Stimulated activated CD8-positive, alpha-beta memory T cell treated with anti-CD3 and anti-CD28 coated beads, Interleukin-7, amount 100 ng/mL, for 1 hour (primary cell): ENCODE measurements around the gene PREX1.

ENCODE experiments used
- DNase-seq, 2 donors: peaks; one replicate each; pipeline ENCODE4 v3.0.0-alpha.2; 2020; ENCODE audit warnings: low read depth in 2 of 2

PREX1 gene

GRCh38 chr20:48719598-48720255, 108.1 kb downstream of the PREX1 start:
- no peak for DNase-seq

- DNase-seq = no peak
Measured at GRCh38 chr20:48718786-48719578, 108.8 kb downstream of the PREX1 start.

DNA sequence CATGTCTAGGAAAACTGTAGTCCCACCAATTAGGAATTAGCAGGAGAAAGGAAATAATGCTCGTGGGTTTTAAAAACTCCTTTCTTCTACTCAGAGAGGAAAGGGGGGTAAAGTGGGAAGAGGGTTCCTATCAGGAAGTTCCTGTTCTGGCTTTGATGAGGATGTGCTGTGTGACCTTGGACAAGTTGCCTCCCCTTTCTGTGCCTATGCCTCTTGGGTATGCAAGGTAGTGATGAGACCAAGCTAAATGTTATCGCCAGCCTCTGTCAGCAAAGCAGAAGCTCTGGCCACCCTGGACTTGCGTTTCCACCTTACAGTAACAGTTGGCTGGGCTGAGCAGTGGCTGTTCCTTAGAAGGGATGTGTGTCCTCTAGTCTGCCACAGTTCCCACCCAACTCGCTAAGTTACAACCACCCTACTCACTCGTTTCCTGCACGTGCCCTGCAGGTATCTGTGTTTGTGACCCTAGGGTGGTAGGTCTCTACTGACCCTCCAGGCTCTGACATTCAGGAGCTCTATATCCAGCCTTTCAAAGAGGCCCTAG, 110.0 kb downstream of the PREX1 start:
- DNase-seq = no peak

- no peak for DNase-seq
Measured at GRCh38 chr20:48717095-48717672, 110.6 kb downstream of the PREX1 start.

- no peak for DNase-seq
Measured at GRCh38 chr20:48716541-48716940, 111.3 kb downstream of the PREX1 start.

GRCh38 chr20:48716086-48716485, 111.7 kb downstream of the PREX1 start:
- peak; percentile 43 to 50 for DNase-seq

DNA sequence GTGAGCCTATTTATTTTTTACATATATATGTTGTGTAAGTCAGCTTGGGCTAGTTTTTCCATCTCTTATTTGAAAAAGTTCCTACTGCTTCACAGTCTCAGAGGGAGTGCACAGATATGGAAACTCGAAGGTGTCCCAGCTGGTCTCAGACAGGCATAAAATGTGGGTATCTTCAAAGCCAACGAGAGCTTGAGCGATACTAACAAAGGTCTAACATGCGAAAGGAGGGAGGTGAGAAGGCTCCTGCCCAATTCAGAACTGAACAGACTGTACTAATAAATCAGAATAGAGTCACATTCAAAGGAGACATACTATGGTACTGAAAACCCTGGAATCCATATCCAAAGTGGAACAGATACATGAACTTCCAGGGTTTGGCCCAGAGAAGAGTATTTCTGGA, 113.0 kb downstream of the PREX1 start:
- DNase-seq = no peak

DNA sequence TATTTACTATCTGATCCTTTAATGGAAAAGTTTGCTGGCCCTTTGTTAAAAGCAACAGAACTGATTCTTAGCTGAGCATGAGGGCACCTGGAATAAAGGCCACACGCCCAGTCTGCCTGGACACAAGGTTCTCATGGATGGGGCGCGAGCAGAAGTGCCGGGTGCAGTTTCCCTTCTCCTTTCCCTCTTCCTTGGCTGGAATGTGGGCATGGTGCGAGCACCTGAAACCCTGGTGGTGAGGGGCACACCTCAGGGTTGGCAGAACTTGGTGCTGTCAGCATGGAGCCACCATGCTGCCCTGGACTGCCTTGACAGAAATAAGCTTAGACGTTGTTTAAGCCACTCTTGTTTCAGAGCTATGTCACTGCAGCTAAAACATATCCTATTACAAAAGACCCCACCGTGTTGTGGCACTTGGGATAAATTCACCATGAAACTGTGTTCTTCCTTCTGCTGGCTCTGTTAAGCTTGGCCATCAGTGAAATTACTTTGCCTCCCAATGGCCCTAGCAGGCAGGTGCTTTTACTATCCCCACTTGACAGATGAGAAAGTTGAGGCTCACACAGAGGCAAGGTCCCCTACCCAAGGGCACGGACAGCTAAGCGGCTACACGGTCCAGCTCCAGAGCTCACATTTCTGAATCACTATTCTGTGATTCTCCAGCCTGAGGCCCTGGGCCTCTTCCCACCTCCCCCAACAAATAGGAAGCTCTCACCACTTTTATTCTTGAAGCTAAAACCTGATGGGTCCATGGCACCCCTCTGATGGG, 115.9 kb downstream of the PREX1 start:
- no peak for DNase-seq

GRCh38 chr20:48711044-48711428, 116.8 kb downstream of the PREX1 start:
- DNase-seq = no peak

- DNase-seq = no peak
Measured at GRCh38 chr20:48710341-48711043, 117.3 kb downstream of the PREX1 start.

- no peak for DNase-seq
Measured at GRCh38 chr20:48709744-48710143, 118.1 kb downstream of the PREX1 start.

DNA sequence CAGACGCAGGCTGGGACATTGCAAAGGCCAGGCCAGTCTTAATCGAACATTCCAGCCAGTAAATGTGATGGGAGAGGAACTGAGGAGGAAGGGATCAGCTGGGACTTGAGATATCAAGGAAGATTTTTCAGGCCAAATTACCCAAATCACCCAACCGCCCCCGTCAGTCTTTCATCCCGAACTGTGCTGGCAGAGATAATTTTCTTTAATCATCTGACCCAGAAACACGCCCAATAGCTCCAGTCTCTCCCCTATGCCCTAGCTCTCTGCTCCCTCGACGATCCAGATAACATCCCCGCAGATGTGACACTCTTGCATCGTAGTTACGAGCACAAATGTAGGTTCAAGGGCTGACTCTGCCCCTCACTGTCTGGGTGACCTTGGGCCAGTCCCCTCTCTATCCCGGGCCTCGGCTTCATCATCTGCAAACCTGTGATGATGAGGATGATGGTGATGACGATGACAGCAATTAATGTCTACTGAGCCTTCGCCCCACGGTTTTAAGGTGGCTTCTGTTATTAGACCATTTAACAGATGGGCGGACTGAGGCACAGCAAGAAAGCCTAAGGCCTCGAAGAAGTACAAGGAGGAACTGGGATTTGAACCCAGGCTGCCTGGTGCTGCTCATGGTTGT, 118.6 kb downstream of the PREX1 start:
- DNase-seq = no peak

DNA sequence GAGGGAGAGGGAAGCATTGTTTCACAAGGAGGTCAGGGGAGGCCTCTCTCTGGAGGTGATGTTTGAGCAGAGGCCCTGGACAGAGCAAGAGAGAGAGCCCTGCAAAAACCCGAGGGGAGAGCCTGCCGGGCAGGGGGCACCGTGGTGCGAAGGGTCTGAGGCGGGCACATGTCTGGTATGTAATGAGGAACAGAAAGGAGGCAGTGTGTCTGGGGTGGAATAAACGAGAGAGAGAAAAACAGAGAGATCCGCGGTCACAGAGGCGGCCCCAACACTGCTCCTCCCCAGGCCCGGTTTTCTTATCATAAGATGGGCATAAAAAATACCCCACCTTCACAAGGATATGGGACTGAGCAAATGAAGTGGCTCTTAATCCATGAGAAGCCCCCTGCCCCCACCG, 119.2 kb downstream of the PREX1 start:
- DNase-seq = no peak

DNA sequence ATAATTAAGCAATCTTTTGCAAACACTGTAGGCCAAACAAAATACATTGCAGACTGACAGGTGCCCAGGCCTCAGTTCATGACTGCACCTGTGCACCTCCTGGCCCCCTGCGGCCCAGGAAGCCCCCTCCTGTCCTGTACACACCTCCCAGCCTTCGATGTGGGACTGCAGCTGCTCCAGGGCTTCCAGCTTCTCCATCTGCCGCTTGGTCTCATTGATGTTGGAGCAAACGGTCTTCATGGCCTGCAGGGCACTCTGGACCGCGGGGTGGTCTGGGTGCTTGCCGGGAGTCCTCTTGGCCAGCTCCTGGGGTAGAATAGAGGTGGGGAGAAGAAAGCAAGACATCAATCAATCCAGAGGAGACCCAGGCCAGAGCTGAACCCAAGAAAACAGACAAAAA, 119.7 kb downstream of the PREX1 start:
- no peak for DNase-seq

DNA sequence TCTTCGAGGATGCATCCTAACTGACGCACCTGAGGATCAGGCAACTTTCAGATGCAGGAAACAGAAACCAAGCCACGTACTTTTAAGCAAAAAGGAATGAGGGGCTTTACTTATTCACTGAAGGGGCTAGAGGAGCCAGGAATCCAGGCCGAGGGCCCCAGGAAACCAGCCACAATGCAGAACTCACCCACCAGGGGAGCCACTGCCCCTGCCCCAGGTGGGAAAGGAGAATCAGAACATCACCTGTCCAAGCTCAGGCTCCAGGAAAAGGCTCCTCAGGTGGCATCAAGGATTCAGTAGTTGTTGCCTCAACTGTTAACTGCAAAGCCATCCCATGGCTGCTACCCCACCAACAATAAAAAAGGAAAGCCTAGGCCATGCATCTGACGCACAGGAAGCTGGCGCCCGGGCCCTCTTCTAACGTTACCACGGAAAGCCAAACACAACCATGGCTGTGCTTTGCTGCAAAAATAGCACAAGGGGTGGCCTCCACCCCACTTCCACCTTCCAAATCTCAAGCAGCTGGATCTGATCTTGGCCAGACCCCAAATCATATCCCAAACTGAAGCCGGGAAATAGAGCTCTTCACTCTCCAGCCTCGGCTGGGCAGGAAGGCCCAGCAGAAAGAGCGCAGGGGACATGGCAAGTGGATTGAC, 121.0 kb downstream of the PREX1 start:
- DNase-seq = no peak

GRCh38 chr20:48706116-48706656, 121.6 kb downstream of the PREX1 start:
- no peak for DNase-seq

DNA sequence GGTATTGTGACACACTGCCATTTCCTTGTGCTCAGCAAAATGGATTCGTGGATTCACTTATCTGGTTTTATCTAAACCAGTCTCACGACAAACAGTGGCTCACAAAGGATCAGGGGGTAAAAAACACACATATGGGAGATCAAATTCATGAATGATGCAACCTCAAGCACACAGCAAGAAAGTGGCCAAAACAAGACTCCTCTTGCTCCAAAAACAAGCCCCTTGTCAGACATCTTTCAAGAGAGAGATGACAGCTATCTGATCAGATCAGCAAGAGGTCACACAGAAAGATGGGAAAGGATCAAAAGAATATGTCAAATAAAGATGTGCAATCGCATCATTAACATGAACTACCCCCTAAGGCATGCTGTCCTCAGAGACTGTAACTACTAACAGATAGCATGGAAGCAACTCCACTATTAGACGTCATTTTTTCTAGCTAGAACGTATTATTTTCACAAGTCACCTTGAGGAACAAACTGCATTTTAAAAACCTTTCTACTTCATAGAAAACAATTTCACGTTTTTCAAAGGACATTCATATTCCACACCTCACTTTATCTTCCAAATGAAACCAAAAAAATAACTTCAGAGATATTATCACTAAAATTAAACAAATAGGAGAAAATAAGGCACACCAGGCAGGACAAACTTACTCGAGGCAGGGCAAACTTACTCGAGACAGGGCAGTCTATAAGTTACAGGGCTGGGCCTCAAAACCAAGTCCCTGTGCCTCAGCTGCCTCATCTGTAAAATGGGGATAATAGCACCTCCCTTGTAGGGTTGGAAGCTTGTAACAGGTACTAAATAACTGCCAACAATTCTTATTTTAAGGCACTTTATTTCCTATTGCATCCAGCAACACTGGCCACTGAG, 122.3 kb downstream of the PREX1 start:
- DNase-seq = no peak

DNA sequence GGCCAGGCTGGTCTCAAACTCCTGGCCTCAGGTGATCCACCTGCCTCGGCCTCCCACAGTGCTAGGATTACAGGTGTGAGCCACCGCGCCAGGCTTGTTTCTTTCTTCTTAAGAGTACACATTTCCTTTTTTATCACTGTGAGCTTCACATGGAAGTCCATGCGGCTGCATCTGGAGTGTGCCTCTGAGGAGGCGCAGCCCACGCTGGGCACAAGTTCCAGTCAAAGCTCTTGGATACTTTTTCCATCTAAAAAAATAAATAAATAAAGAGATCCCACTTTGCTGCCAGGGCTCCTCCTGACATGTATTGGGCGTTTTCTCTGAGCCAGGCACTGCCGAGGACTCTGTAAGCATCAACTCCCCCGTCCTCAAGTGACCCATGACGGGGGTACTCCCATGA, 123.0 kb downstream of the PREX1 start:
- DNase-seq = no peak
